B cell (primary cell): Measurements from ENCODE around the gene HOXA2. TPM values are rescaled to one million over a fixed set of nuclear protein-coding genes. Genes with fewer than 3 reads are reported as not detected.

Experiments
- ATAC-seq: fragments of 200-7000 bp; cut with Tn5 transposase; one replicate; pipeline ENCODE4 v1.10.0; 2021; ENCODE audit warnings: low read depth, mild to moderate bottlenecking, moderate number of reproducible peaks, moderate library complexity
- CTCF ChIA-PET: fragments of 350-600 bp; sonication (Branson Sonifier 250); formaldehyde crosslinking; loops from one replicate; lab custom pipeline; 2021; ENCODE audit warnings: antibody characterized with exemption, inconsistent platforms; lab: Charles Lee
- POLR2A ChIA-PET: fragments of 350-600 bp; sonication (Branson Sonifier 250); formaldehyde crosslinking; loops from one replicate; lab custom pipeline; 2021; ENCODE audit warnings: antibody characterized with exemption; lab: Charles Lee
- DNase-seq: peaks from one replicate; pipeline ENCODE4 v3.0.0; 2013
- H2AFZ ChIP-seq: 2 replicates; pipeline ENCODE4 v1.6.1; 2012; ENCODE audit warnings: mild to moderate bottlenecking, low read depth, low read length; ENCODE audit not compliant: insufficient read depth, poor library complexity, severe bottlenecking
- H3K27ac ChIP-seq, 2 donors: 1 replicate in 1 of 2; 2 replicates in 1 of 2; pipeline ENCODE4 v1.5.1; 2012 to 2013; ENCODE audit warnings: low read length in 2 of 2, mild to moderate bottlenecking in 2 of 2, moderate library complexity in 1 of 2
- H3K27me3 ChIP-seq, 4 experiments: fragments of 200-600 bp in 1 of 4; sonication (generic) in 1 of 4; replicated peaks in 1 of 4; 1 replicate in 2 of 4; 2 replicates in 2 of 4; pipeline versions ENCODE4 v1.6.1 to v1.7.0; 2013 to 2016; ENCODE audit warnings: low read length in 3 of 4, mild to moderate bottlenecking in 2 of 4, mixed read lengths in 1 of 4, moderate library complexity in 1 of 4; ENCODE audit not compliant: insufficient read depth in 4 of 4, control insufficient read depth in 3 of 4; ENCODE audit errors: control extremely low read depth in 1 of 4
- H3K36me3 ChIP-seq, 2 experiments: replicated peaks in 1 of 2; 1 replicate in 1 of 2; 2 replicates in 1 of 2; pipeline versions ENCODE4 v1.6.1 to v1.7.1; 2013; ENCODE audit warnings: low read length in 1 of 2; ENCODE audit not compliant: insufficient read depth in 2 of 2, control insufficient read depth in 1 of 2; ENCODE audit errors: control extremely low read depth in 1 of 2, extremely low read depth in 1 of 2
- H3K4me1 ChIP-seq, 2 donors: fragments of 200-600 bp in 1 of 2; sonication (generic) in 1 of 2; 1 replicate in 1 of 2; 2 replicates in 1 of 2; pipeline versions ENCODE4 v1.5.1 to v1.6.1; 2013 to 2017; ENCODE audit warnings: low read length in 2 of 2; ENCODE audit not compliant: control insufficient read depth in 2 of 2, insufficient read depth in 2 of 2
- H3K4me2 ChIP-seq: replicated peaks from 2 replicates; pipeline ENCODE3; 2012; ENCODE audit warnings: mild to moderate bottlenecking, low read depth, low read length; ENCODE audit not compliant: poor library complexity, severe bottlenecking
- H3K4me3 ChIP-seq, 5 experiments: fragments of 200-600 bp in 1 of 5; sonication (generic) in 1 of 5; 1 replicate in 3 of 5; 2 replicates in 2 of 5; pipeline versions ENCODE4 v1.5.1 to v1.7.0; 2011 to 2016; ENCODE audit warnings: low read length in 4 of 5, mild to moderate bottlenecking in 4 of 5, low read depth in 2 of 5, control low read depth in 1 of 5, moderate library complexity in 1 of 5; ENCODE audit not compliant: insufficient read depth in 1 of 5; ENCODE audit errors: control extremely low read depth in 1 of 5, extremely low read depth in 1 of 5
- H3K79me2 ChIP-seq: fragments of 200-600 bp; sonication (generic); one replicate; pipeline ENCODE4 v1.6.0; 2016; ENCODE audit warnings: low read length; ENCODE audit not compliant: control insufficient read depth, insufficient read depth
- H3K9ac ChIP-seq: fragments of 200-600 bp; sonication (generic); 2 replicates; pipeline ENCODE4 v1.6.1; 2017; ENCODE audit warnings: mild to moderate bottlenecking, low read length, moderate library complexity
- H3K9me3 ChIP-seq, 3 donors: one replicate each; pipeline versions ENCODE4 v1.6.1 to v1.7.1; 2013; ENCODE audit warnings: low read length in 2 of 3; ENCODE audit not compliant: control insufficient read depth in 2 of 3, insufficient read depth in 1 of 3; ENCODE audit errors: control extremely low read depth in 1 of 3
- H4K20me1 ChIP-seq: 2 replicates; pipeline ENCODE4 v1.6.0; 2012; ENCODE audit warnings: mild to moderate bottlenecking, low read length; ENCODE audit not compliant: insufficient read depth, control insufficient read depth, poor library complexity, severe bottlenecking
- H3K27ac Mint-ChIP-seq: one replicate; pipeline ENCODE4 v1.8.0; 2021; ENCODE audit warnings: mixed read lengths
- H3K27me3 Mint-ChIP-seq: one replicate; pipeline ENCODE4 v1.8.0; 2021; ENCODE audit warnings: mixed read lengths
- H3K4me1 Mint-ChIP-seq: one replicate; pipeline ENCODE4 v1.8.0; 2021; ENCODE audit warnings: mixed read lengths
- H3K4me3 Mint-ChIP-seq: one replicate; pipeline ENCODE4 v1.8.0; 2021; ENCODE audit warnings: mixed read lengths
- H3K9me3 Mint-ChIP-seq: one replicate; pipeline ENCODE4 v1.8.0; 2022; ENCODE audit warnings: mixed read lengths; ENCODE audit not compliant: insufficient read depth
- CTCF ChIP-seq: fragments of 200-600 bp; IDR thresholded peaks from one replicate; pipeline ENCODE4 v1.8.0; 2022; ENCODE audit warnings: antibody characterized with exemption, mild to moderate bottlenecking
- EZH2 ChIP-seq: IDR thresholded peaks from 2 replicates; pipeline ENCODE4 v1.6.1; 2012; ENCODE audit warnings: borderline replicate concordance, low read depth, mild to moderate bottlenecking, moderate library complexity, low read length; ENCODE audit not compliant: insufficient read depth, poor library complexity, severe bottlenecking
- WGBS: methylation state at CpG from one replicate; pipeline ENCODE4 v1.1.5; 2013; ENCODE audit warnings: missing lambda C conversion rate; ENCODE audit not compliant: insufficient coverage; 5-methylcytosine and 5-hydroxymethylcytosine counted together
- intact Hi-C: fragments of 100-400 bp; cut with micrococcal nuclease; formaldehyde crosslinking; loops from one replicate; pipeline ENCODE4 v1.10.0; 2022
- polyA plus RNA-seq: library from polyadenylated mRNA; depleted of rRNA; stranded (reverse); fragments of >200 nt; gene quantifications from 2 replicates; pipeline ENCODE4 v1.2.3, GENCODE V29; 2012
- total RNA-seq, 2 donors: library from RNA; stranded (reverse); fragments of 120-200 nt in 1 of 2; gene quantifications; 1 replicate in 1 of 2; 2 replicates in 1 of 2; pipeline versions ENCODE4 v1.2.3 to v1.2.4, GENCODE V29; 2013 to 2022

HOXA2 gene
- total and polyA plus RNA-seq, 2 donors (not counting 1 experiment from before 2014, with no cell fraction given) = not detected

- no peak overlapping the region for H3K4me3 ChIP-seq
- ChIA-PET POLR2A (no interaction called here), CTCF (interaction anchor here (1.7 kb wide), 1 partner anchor 56 kb away, joined by 4 read pairs; no protein-coding TSS in a partner anchor)
- H4K20me1 ChIP-seq = no peaks in the 10 kb centered on the region
- intact Hi-C loops = no loop called here
- H3K79me2 ChIP-seq = no peaks in the 10 kb centered on the region
- no peak overlapping the region for H3K9ac ChIP-seq
- WGBS = 92% methylated on average over 6 of the region's 13 CpGs
- Mint-ChIP-seq H3K27ac (no peak overlapping the region), H3K27me3 (peaks cover 51% of the 10 kb centered on the region), H3K4me3 (no peak overlapping the region), H3K4me1 (peaks cover 18% of the 10 kb centered on the region), H3K9me3 (no peaks in the 10 kb centered on the region)
- H3K27ac ChIP-seq = no peak overlapping the region
- TF ChIP-seq EZH2 (no peak), CTCF (no peak)
- no peak for DNase-seq
- no peaks in the 10 kb centered on the region for H3K36me3 ChIP-seq
- H3K4me1 ChIP-seq = peaks cover 13 to 19% of the 10 kb centered on the region in 2 donors
- no peak overlapping the region for H2AFZ ChIP-seq
- no peak for ATAC-seq
- H3K27me3 ChIP-seq = peaks cover 0 to 47% (median 39%) of the 10 kb centered on the region in 4 experiments
- H3K9me3 ChIP-seq = peaks cover 0 to 34% (median 0%) of the 10 kb centered on the region in 3 donors
- H3K4me2 ChIP-seq = no peak overlapping the region
Observed at GRCh38 chr7:27105301-27106031, 3.0 kb upstream of the HOXA2 start.
